SK-N-SH (cell line): ENCODE measurements around the gene ZNF541. TPM values are rescaled to one million over a fixed set of nuclear protein-coding genes. Genes with fewer than 3 reads are reported as not detected.

Experiments used
- CTCF ChIA-PET: fragments of 300-600, 350-600 bp; formaldehyde crosslinking; extraction: SDS; loops from one replicate; lab custom pipeline; 2021; lab: Yijun Ruan, JAX
- POLR2A ChIA-PET: fragments of 350-600 bp; sonication (Branson Sonifier 250); formaldehyde crosslinking; extraction: SDS; loops from one replicate; lab custom pipeline; 2020; ENCODE audit warnings: antibody characterized with exemption, inconsistent platforms; lab: Yijun Ruan, JAX
- DNase-seq: peaks from one replicate; pipeline ENCODE4 v3.0.0; 2012
- H2AFZ ChIP-seq: fragments of 200-600 bp; sonication (generic); 2 replicates; pipeline ENCODE4 v1.8.1; 2016; ENCODE audit warnings: antibody characterized with exemption, mild to moderate bottlenecking, low read depth
- H3F3A ChIP-seq: fragments of 200-600 bp; sonication (generic); replicated peaks from 2 replicates; pipeline ENCODE3; 2016; ENCODE audit warnings: antibody characterized with exemption, mild to moderate bottlenecking; ENCODE audit not compliant: insufficient read depth
- H3K27ac ChIP-seq, 2 experiments: fragments of 200-500 bp in 1 of 2; fragments of 200-600 bp in 1 of 2; sonication (Bioruptor generic) in 1 of 2; sonication (generic), shearing (Covaris generic) in 1 of 2; 2 replicates each; pipeline versions ENCODE4 v1.5.1 to v1.6.1; 2014 to 2016; ENCODE audit warnings: low read depth in 2 of 2, inconsistent platforms in 1 of 2, low read length in 1 of 2, mild to moderate bottlenecking in 1 of 2, mixed read lengths in 1 of 2
- H3K27me3 ChIP-seq: fragments of 200-600 bp; sonication (generic), shearing (Covaris generic); 2 replicates; pipeline ENCODE4 v1.6.1; 2016; ENCODE audit warnings: mixed run types; ENCODE audit not compliant: insufficient read depth
- H3K36me3 ChIP-seq, 2 experiments: fragments of 200-500 bp in 1 of 2; fragments of 200-600 bp in 1 of 2; sonication (Bioruptor generic) in 1 of 2; sonication (generic) in 1 of 2; replicated peaks in 1 of 2; 2 replicates each; pipeline versions ENCODE3 to v1.5.1; 2014 to 2016; ENCODE audit warnings: low read length in 1 of 2, mild to moderate bottlenecking in 1 of 2; ENCODE audit not compliant: insufficient read depth in 2 of 2, control insufficient read depth in 1 of 2
- H3K4me1 ChIP-seq, 2 experiments: fragments of 200-500 bp in 1 of 2; fragments of 200-600 bp in 1 of 2; sonication (Bioruptor generic) in 1 of 2; sonication (generic), shearing (Covaris generic) in 1 of 2; 2 replicates each; pipeline versions ENCODE4 v1.5.1 to v1.6.1; 2014 to 2016; ENCODE audit warnings: low read depth in 1 of 2, low read length in 1 of 2, mixed run types in 1 of 2; ENCODE audit not compliant: insufficient read depth in 2 of 2, control insufficient read depth in 1 of 2
- H3K4me2 ChIP-seq: fragments of 200-600 bp; sonication (generic), shearing (Covaris generic); 2 replicates; pipeline ENCODE4 v1.6.1; 2017; ENCODE audit warnings: mixed run types
- H3K4me3 ChIP-seq, 2 experiments: fragments of 200-500 bp in 1 of 2; fragments of 200-600 bp in 1 of 2; sonication (Bioruptor generic) in 1 of 2; sonication (generic), shearing (Covaris generic) in 1 of 2; 2 replicates each; pipeline versions ENCODE4 v1.5.1 to v1.8.1; 2014 to 2016; ENCODE audit warnings: low read depth in 2 of 2, inconsistent platforms in 1 of 2, low read length in 1 of 2, mild to moderate bottlenecking in 1 of 2, mixed read lengths in 1 of 2, moderate library complexity in 1 of 2
- H3K79me2 ChIP-seq: fragments of 200-600 bp; sonication (generic); 2 replicates; pipeline ENCODE4 v1.8.1; 2017; ENCODE audit warnings: mild to moderate bottlenecking; ENCODE audit not compliant: insufficient read depth
- H3K9ac ChIP-seq: fragments of 200-600 bp; sonication (generic); 2 replicates; pipeline ENCODE4 v1.6.1; 2017; ENCODE audit warnings: mixed run types
- H3K9me2 ChIP-seq: fragments of 200-600 bp; sonication (generic); 2 replicates; pipeline ENCODE4 v1.6.1; 2017; ENCODE audit warnings: mixed run types
- H3K9me3 ChIP-seq: fragments of 200-600 bp; sonication (generic); 2 replicates; pipeline ENCODE4 v1.6.1; 2017; ENCODE audit warnings: mixed run types, mild to moderate bottlenecking, moderate library complexity
- H4K20me1 ChIP-seq: fragments of 200-600 bp; sonication (generic); 2 replicates; pipeline ENCODE4 v1.6.1; 2017; ENCODE audit warnings: mild to moderate bottlenecking, mixed run types; ENCODE audit not compliant: insufficient read depth
- EP300 ChIP-seq, 2 experiments: IDR thresholded peaks; 2 replicates each; pipeline versions ENCODE4 v1.4.0 to v1.6.1; 2012; ENCODE audit warnings: borderline replicate concordance in 1 of 2, low read depth in 1 of 2, low read length in 1 of 2
- FOXJ3 ChIP-seq: sonication (generic); formaldehyde crosslinking; IDR thresholded peaks from 2 replicates; pipeline ENCODE4 v1.5.1; 2020; ENCODE audit warnings: mild to moderate bottlenecking, missing genetic modification reagents
- FOXM1 ChIP-seq: IDR thresholded peaks from 2 replicates; pipeline ENCODE4 v1.4.0; 2012; ENCODE audit warnings: low read depth, mild to moderate bottlenecking
- JUND ChIP-seq: IDR thresholded peaks from 2 replicates; pipeline ENCODE4 v1.4.0; 2012
- MEF2A ChIP-seq: IDR thresholded peaks from 2 replicates; pipeline ENCODE4 v1.4.0; 2012; ENCODE audit warnings: low read depth, borderline replicate concordance
- NRF1 ChIP-seq: IDR thresholded peaks from 2 replicates; pipeline ENCODE4 v1.6.1; 2012; ENCODE audit warnings: low read depth, mild to moderate bottlenecking, low read length
- POLR2AphosphoS5 ChIP-seq: IDR thresholded peaks from 2 replicates; pipeline ENCODE4 v1.6.1; 2012; ENCODE audit warnings: low read depth, low read length
- RAD21 ChIP-seq: IDR thresholded peaks from 2 replicates; pipeline ENCODE4 v1.6.1; 2012; ENCODE audit warnings: mild to moderate bottlenecking, low read length
- RCOR1 ChIP-seq: fragments of 150-350 bp; IDR thresholded peaks from 2 replicates; pipeline ENCODE4 v1.6.1; 2017; ENCODE audit warnings: antibody characterized with exemption, low read length
- SMC3 ChIP-seq: IDR thresholded peaks from 2 replicates; pipeline ENCODE4 v1.6.1; 2012; ENCODE audit warnings: low read depth, low read length, improper control_type of control experiment
- TEAD4 ChIP-seq: IDR thresholded peaks from 2 replicates; pipeline ENCODE4 v1.4.0; 2012; ENCODE audit warnings: mild to moderate bottlenecking, borderline replicate concordance; ENCODE audit not compliant: insufficient read depth
- YY1 ChIP-seq: IDR thresholded peaks from 2 replicates; pipeline ENCODE4 v1.4.0; 2012; ENCODE audit warnings: low read depth, mild to moderate bottlenecking
- WGBS: methylation state at CpG from one replicate; pipeline ENCODE4 v1.1.6; 2017; ENCODE audit warnings: low lambda C conversion rate; 5-methylcytosine and 5-hydroxymethylcytosine counted together
- polyA plus RNA-seq, 3 experiments: library from polyadenylated mRNA; depleted of rRNA; stranded (reverse); fragments of >200 nt; gene quantifications; 2 replicates each; pipeline ENCODE4 v1.2.3, GENCODE V29; 2012
- small RNA-seq, 7 experiments: library from RNA; depleted of rRNA; stranded (forward); fragments of <200 nt; gene quantifications; one replicate each; pipeline ENCODE3, GENCODE V24; 2012
- TF ChIP-seq, protein P1 (sequence below): IDR thresholded peaks from 2 replicates; pipeline ENCODE4; 2012
- TF ChIP-seq, protein P2 (sequence below): IDR thresholded peaks from 2 replicates; pipeline ENCODE4 v1.4.0; 2012; ENCODE audit warnings: low read depth
- TF ChIP-seq, protein P3 (sequence below): fragments of 150-350 bp; IDR thresholded peaks from 2 replicates; pipeline ENCODE4 v1.6.1; 2017; ENCODE audit warnings: antibody characterized with exemption, low read length, low read depth, borderline replicate concordance

Gene ZNF541
- polyA plus RNA-seq, 1 of the 3 experiments (the other 2 are of a cell fraction), result 0.08 TPM

DNA sequence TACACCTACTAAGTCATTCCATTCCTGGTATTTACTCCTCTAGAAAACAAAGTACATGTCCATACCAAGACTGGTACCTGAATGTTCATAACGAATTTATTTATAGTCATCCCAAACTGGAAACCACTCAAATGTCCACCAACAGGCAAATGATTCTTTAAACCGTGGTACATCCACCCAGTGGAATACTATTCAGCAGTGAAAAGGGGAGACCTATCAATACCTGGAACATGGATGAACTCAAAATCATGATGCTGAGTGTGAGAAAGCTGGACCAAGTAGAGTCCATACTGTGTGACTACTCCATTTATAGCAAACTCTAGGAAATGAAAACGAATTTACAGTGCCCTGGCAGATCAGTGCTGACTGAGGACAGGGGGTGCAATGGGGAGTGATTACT lies 46.1 kb downstream of the ZNF541 start:
- no peaks in the 10 kb centered on the region for H3K9me2 ChIP-seq
- DNase-seq, result no peak
- TF ChIP-seq, protein P1, sequence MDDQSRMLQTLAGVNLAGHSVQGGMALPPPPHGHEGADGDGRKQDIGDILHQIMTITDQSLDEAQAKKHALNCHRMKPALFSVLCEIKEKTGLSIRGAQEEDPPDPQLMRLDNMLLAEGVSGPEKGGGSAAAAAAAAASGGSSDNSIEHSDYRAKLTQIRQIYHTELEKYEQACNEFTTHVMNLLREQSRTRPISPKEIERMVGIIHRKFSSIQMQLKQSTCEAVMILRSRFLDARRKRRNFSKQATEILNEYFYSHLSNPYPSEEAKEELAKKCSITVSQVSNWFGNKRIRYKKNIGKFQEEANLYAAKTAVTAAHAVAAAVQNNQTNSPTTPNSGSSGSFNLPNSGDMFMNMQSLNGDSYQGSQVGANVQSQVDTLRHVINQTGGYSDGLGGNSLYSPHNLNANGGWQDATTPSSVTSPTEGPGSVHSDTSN, result no peak
- TF ChIP-seq EP300 (IDR thresholded peaks at IDR 0.05; ENCODE audit: borderline replicate concordance in 1 of 2, low read depth in 1 of 2, low read length in 1 of 2) (no peak), RAD21 (no peak), FOXM1 (no peak), NRF1 (no peak), RCOR1 (no peak), MEF2A (no peak), JUND (no peak)
- TF ChIP-seq, protein P2, sequence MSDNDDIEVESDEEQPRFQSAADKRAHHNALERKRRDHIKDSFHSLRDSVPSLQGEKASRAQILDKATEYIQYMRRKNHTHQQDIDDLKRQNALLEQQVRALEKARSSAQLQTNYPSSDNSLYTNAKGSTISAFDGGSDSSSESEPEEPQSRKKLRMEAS, result no peak

DNA sequence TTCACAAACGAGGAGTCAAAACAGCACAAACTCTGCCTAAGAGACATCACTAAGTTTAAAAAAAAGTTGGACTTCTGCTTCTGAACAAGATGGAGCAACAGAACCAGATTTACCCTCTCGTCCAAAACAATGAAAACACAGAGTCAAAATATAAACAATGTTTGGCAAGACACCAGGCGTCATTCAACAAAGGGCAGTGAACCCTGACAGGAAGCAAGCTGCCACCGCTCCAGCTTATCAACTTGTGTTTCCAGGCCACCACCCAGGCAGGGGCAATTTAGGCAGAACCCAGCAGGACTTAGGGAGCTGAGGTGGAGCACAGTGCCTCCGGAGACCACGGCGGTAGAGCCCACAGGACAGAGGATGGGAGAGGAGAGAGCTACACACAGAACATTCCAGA lies 49.5 kb downstream of the ZNF541 start:
- WGBS, result 64% methylated on average over 7 of the region's 7 CpGs

More for the DNA sequence above, 46.1 kb downstream of the ZNF541 start:
- H3K36me3 ChIP-seq, result no peaks in the 10 kb centered on the region
- no peaks in the 10 kb centered on the region for H3K9me3 ChIP-seq
- 43% methylated on average over 3 of the region's 3 CpGs for WGBS
- ChIA-PET CTCF (interaction anchor here (0.6 to 1.5 kb wide), 2 partner anchors 11 to 171 kb away, joined by 3 to 7 read pairs; partner anchors contain the start of gene NAPA), POLR2A (no interaction called here)
- no peaks in the 10 kb centered on the region for H3K79me2 ChIP-seq
- no peak overlapping the region for H3K4me2 ChIP-seq
- H3K4me3 ChIP-seq, result no peak overlapping the region
- H3K4me1 ChIP-seq, result peaks cover 0 to 3% of the 10 kb centered on the region in 2 experiments; a peak in 1 of 4 replicates
- no peak overlapping the region for H2AFZ ChIP-seq
- no peak overlapping the region for H3K9ac ChIP-seq
- no peaks in the 10 kb centered on the region for H3K27me3 ChIP-seq
- no peaks in the 10 kb centered on the region for H4K20me1 ChIP-seq
- H3K27ac ChIP-seq, result no peak overlapping the region
- no peaks in the 10 kb centered on the region for H3F3A ChIP-seq

More for the DNA sequence above, 49.5 kb downstream of the ZNF541 start:
- no peaks in the 10 kb centered on the region for H3K27me3 ChIP-seq
- H3F3A ChIP-seq, result no peaks in the 10 kb centered on the region
- no peak overlapping the region for H3K4me2 ChIP-seq
- H3K4me1 ChIP-seq, result no peaks in the 10 kb centered on the region; a peak in 1 of 4 replicates
- no peaks in the 10 kb centered on the region for H3K36me3 ChIP-seq
- no peaks in the 10 kb centered on the region for H4K20me1 ChIP-seq
- TF ChIP-seq SMC3 (no peak), TEAD4 (no peak), FOXJ3 (CRISPR knock-in tag) (no peak), POLR2AphosphoS5 (no peak), FOXM1 (no peak), YY1 (no peak)
- TF ChIP-seq, protein P3, sequence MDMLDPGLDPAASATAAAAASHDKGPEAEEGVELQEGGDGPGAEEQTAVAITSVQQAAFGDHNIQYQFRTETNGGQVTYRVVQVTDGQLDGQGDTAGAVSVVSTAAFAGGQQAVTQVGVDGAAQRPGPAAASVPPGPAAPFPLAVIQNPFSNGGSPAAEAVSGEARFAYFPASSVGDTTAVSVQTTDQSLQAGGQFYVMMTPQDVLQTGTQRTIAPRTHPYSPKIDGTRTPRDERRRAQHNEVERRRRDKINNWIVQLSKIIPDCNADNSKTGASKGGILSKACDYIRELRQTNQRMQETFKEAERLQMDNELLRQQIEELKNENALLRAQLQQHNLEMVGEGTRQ, result no peak
- TF ChIP-seq, protein P1, result no peak
- CTCF ChIA-PET, result interaction anchor here (0.9 to 9.2 kb wide), 5 partner anchors 8 to 183 kb away, joined by 3 to 81 read pairs (median 10); partner anchors contain the start of genes KPTN and NAPA
- H3K9ac ChIP-seq, result no peak overlapping the region
- H3K9me2 ChIP-seq, result no peaks in the 10 kb centered on the region
- POLR2A ChIA-PET, result interaction anchor here (0.8 kb wide), 1 partner anchor 8 kb away, joined by 3 read pairs; no protein-coding TSS in a partner anchor
- no peaks in the 10 kb centered on the region for H3K79me2 ChIP-seq
- no peak for DNase-seq
- no peak overlapping the region for H3K4me3 ChIP-seq
- no peak overlapping the region for H3K27ac ChIP-seq
- H3K9me3 ChIP-seq, result no peaks in the 10 kb centered on the region
- H2AFZ ChIP-seq, result no peak overlapping the region

Small RNAs within 50 kb of the gene (small RNA-seq; reads per million reads assigned to genes)
- 0 reads per million in 7 experiments for gene RN7SL322P

Other genes starting within 250 kb of the ZNF541 start
- 0.02 TPM in 1 of 2 replicates, not detected in the other for gene C5AR2, start 241.0 kb downstream of the ZNF541 start, polyA plus RNA-seq (2012; rRNA removed)
- 14.8 and 16.4 TPM in 2 replicates for gene DHX34, start 223.8 kb downstream of the ZNF541 start, polyA plus RNA-seq (2012; rRNA removed)
- gene MEIS3, start 153.6 kb downstream of the ZNF541 start, polyA plus RNA-seq (2012; rRNA removed), result 61.0 and 69.8 TPM in 2 replicates
- gene SLC8A2, start 101.3 kb downstream of the ZNF541 start, polyA plus RNA-seq (2012; rRNA removed), result 0.29 and 0.58 TPM in 2 replicates
- gene KPTN, start 88.9 kb downstream of the ZNF541 start, polyA plus RNA-seq (2012; rRNA removed), result 15.8 and 17.7 TPM in 2 replicates
- gene NAPA, start 58.1 kb downstream of the ZNF541 start, polyA plus RNA-seq (2012; rRNA removed), result 80.0 and 84.1 TPM in 2 replicates
- gene BICRA, start 36.0 kb upstream of the ZNF541 start, polyA plus RNA-seq (2012; rRNA removed), result 0.75 and 1.4 TPM in 2 replicates
- 26.3 and 55.5 TPM in 2 replicates for gene EHD2, start 140.3 kb upstream of the ZNF541 start, polyA plus RNA-seq (2012; rRNA removed)
- gene NOP53, start 172.4 kb upstream of the ZNF541 start, polyA plus RNA-seq (2012; rRNA removed), result 198 and 275 TPM in 2 replicates
- 316 and 335 TPM in 2 replicates for gene SELENOW, start 205.6 kb upstream of the ZNF541 start, polyA plus RNA-seq (2012; rRNA removed)
- not detected in 2 replicates for gene TPRX1, start 231.4 kb upstream of the ZNF541 start, polyA plus RNA-seq (2012; rRNA removed)
- gene CRX, start 248.8 kb upstream of the ZNF541 start, polyA plus RNA-seq (2012; rRNA removed), result not detected in 2 replicates